ENCODE results near the gene PYGO2.

Gene PYGO2

DNA sequence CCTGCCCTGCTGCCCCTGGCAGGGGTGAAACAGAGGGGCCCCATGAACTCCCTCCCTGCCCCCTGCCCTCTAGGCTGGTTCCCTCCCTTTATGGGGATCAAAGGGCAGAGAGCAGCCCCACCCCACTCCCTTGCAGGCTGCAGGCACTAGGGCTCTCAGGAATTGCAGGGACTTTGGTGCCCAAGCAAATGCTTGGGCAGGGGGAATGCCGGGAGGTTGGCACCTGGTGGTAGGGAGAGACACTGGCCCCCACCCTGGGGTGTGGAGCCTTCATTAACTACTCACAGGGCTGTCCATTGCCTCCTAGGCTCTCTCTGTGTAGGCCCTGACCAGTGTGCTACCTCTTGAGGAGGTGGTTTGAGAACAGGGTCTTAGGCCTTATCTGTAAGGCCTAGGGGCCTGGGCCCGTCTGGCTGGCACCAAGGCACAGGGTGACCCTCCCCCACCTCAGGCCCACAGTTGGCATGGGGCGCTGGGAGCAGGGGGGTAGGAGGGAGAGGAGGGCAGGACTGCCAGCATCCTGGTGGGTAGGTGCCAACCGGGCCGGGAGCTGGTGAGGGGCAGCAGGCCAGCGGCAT, 45.8 kb upstream of the PYGO2 start:
- H3K4me3 ChIP-seq (replicated peaks in 1 of 2; ENCODE audit: low read depth in 2 of 2, low read length in 2 of 2) = no peak overlapping the region
- no peak for TF ChIP-seq CTCF (IDR thresholded peaks at IDR 0.05; ENCODE audit: low read depth, low read length)
- no peak for DNase-seq (ENCODE audit: low read depth in 2 of 2)

DNA sequence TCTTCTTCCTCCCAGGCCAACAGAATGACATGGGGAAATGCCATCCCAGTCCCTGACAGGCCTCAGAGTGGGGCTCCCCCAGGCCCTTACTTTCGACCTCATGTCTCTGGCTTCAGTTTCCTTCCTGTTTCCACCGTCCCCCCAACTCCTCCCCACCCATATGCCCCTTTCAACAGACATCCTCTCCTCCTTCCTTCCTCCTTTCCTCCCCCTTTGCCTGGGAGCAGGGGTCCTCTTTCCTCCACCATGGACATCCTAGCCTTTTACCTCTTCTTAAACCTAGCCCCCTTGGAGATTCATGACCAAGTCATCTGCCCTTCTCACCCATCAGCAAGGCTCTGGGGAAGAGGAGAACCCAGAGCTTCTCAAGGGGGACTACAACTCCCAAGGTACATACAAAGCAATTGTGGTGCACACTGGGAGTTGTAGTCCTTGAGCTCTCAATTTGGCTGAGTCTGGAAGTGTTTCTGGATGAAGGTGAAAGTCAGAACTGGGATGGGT, 45.1 kb upstream of the PYGO2 start:
- no peak overlapping the region for H3K4me3 ChIP-seq (replicated peaks in 1 of 2; ENCODE audit: low read depth in 2 of 2, low read length in 2 of 2)
- TF ChIP-seq CTCF (IDR thresholded peaks at IDR 0.05; ENCODE audit: low read depth, low read length) = no peak
- DNase-seq (ENCODE audit: low read depth in 2 of 2) = peak; percentile 39 to 51

DNA sequence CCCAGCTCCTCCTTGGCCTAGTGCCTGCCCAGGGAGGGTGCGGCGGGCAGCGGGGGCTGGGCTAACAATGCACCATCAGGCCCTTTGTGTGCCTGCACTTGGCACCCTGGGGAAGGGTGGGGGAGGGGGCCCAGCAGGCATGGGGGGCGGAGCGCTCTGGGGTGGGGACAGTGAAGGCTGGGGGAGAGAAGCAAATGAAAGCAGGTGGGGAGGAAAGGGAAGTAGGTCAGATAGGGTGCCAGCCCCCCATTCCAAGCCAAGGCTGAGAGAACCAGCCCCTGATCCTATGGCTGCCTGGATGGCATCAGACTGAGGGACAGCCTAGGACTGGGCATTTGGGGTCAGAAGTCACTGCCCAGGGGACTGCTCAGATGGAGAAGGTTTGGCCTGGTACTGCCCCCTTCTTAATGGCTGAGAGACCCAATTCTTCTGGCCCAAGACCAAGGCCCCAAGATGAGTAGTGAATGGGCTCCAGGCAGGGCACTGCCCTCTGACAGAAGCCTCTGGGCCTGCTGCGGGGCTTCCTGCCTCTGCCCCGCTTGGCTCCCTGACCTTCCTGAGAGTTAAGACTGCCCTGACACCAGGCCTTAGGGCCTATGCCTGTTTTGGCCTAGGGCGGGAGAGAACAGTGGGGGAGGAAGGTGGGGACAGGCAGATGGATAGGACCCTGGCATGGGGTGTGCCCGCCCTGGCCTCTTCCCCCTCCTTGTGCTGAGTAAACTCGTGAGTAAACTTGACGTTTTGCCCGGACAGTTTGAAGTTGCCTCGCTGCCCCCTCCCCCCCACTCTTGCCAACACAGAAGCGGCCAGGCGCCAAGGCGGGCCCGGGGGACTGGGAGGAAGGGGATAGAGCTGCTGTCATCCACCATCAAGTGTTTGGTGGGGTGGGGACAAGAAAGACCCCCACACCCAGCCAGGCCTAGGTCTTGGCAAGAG, 43.8 kb upstream of the PYGO2 start:
- no peak for TF ChIP-seq CTCF (IDR thresholded peaks at IDR 0.05; ENCODE audit: low read depth, low read length)
- H3K4me3 ChIP-seq (replicated peaks in 1 of 2; ENCODE audit: low read depth in 2 of 2, low read length in 2 of 2) = no peak overlapping the region
- peak in 1 of 2 donors; percentile 47 for DNase-seq (ENCODE audit: low read depth in 2 of 2)

GRCh38 chr1:155004352-155005075, 42.9 kb upstream of the PYGO2 start:
- no peak for TF ChIP-seq CTCF (IDR thresholded peaks at IDR 0.05; ENCODE audit: low read depth, low read length)
- no peak for DNase-seq (ENCODE audit: low read depth in 2 of 2)
- peak overlapping the region; percentile 85 to 88 for H3K4me3 ChIP-seq (replicated peaks in 1 of 2; ENCODE audit: low read depth in 2 of 2, low read length in 2 of 2)

- peak; percentile 37 to 51 for DNase-seq (ENCODE audit: low read depth in 2 of 2)
- TF ChIP-seq CTCF (IDR thresholded peaks at IDR 0.05; ENCODE audit: low read depth, low read length) = no peak
- peak overlapping the region; percentile 85 to 88 for H3K4me3 ChIP-seq (replicated peaks in 1 of 2; ENCODE audit: low read depth in 2 of 2, low read length in 2 of 2)
Observed at GRCh38 chr1:155003766-155004351, 42.3 kb upstream of the PYGO2 start.

DNA sequence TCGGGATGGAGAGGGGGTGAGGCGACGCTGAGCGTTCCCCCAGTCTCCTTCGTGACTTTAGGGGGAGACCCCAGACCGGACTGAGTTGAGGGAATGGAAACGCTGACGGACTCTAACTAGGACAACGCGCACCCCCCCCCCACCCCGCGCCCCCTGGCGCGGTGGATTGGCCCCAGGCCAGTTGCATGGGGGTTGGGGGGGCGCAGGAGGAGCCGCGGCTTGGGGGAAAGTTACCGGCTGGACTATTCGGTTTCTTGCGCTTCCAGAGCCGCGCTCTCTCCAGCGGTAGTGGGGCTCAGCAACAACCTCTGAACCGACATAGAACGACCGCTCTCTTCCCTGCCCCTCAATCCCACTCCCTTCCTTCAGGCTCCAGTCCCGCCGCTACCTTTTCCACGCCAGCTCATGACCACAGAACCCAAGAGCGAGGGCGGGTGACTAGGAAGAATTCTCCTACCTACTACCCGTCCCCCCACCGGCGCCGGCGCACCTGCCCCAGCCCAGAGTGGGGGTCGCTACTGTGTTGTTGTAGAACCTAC, 41.7 kb upstream of the PYGO2 start:
- peak overlapping the region; percentile 85 to 88 for H3K4me3 ChIP-seq (replicated peaks in 1 of 2; ENCODE audit: low read depth in 2 of 2, low read length in 2 of 2)

More for the DNA sequence above, 41.7 kb upstream of the PYGO2 start:
- peak in 1 of 2 donors; percentile 30 for DNase-seq (ENCODE audit: low read depth in 2 of 2)
- TF ChIP-seq CTCF (IDR thresholded peaks at IDR 0.05; ENCODE audit: low read depth, low read length) = no peak

All from cardiac fibroblast (primary cell).